ENCODE data around the gene DHFR2. TPM values are rescaled to one million over a fixed set of nuclear protein-coding genes. Genes with fewer than 3 reads are reported as not detected.

Gene DHFR2
- total RNA-seq, result 2.1 and 2.2 TPM in 2 replicates
- 0.48 and 0.65 TPM in 2 replicates for polyA plus RNA-seq
- 0.74 and 0.75 TPM in 2 replicates for polyA plus RNA-seq (2011; cell fraction: cytosol; rRNA removed)
- polyA plus RNA-seq (2011; cell fraction: nucleus; rRNA removed), result 0.82 and 1.0 TPM in 2 replicates
- 2.0 and 3.4 TPM in 2 replicates for polyA plus RNA-seq (2012)
- polyA minus RNA-seq, result 1.1 and 1.9 TPM in 2 replicates
- polyA minus RNA-seq (2011; cell fraction: cytosol; rRNA and poly(A)+ RNA removed), result 1.2 TPM
- polyA minus RNA-seq (2011; cell fraction: nucleus; rRNA and poly(A)+ RNA removed), result 0.77 and 1.1 TPM in 2 replicates
- percentile 58 among the genes with signal in this experiment for Bru-seq, nascent RNA
- BruChase-seq, experiment 1, labeled RNA remaining after a 6-hour chase, result percentile 61 among the genes with signal in this experiment
- BruChase-seq, experiment 2, labeled RNA remaining after a 2-hour chase, result percentile 58 among the genes with signal in this experiment
- long read RNA-seq, partial matches to known transcripts, result 0 of 5 reads
- long read RNA-seq, other reads (novel, unspliced or antisense), result 2 of 5 reads

DNA sequence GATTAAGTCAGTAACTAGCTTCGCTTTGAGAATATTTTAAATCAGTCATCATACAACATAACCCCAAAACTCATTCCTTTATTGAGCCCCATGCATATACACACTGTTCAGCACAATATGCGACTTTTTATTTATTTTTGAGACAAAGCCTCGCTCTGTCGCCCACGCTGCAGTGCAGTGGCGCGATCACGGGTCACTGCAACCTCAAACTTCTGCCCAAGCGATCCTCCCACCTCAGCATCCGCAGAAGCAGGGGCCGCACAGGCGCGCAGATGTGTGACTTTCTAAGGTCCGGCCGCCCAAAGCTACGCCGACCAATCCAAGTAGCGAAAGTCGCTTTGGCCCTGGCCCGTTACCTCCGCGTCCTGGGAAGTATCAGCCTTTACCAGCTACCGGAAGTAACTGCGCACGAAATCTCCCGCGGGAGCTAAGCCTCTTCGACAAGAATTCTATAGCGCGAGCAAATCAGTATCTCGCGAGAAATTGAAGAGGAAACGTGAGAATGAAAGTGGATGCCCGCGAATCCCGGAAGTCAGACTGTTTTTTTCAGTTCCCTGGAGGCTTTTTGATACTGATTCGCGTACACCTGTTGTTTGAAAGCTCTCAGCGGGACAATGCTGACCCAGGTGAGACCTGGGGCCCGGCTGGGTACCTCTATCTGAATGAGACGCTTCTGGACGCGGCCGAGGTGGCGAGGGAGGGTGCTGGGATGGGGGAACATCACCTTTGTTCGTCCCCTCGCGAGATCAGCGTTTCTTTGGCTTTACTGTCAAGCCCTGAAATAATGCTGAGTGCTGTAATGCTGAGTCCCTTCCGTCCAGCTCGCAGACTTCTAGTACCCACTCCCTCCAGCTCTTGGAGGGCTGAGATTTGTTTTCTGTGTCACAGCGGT is at the start of gene DHFR2, which contains the start of gene NSUN3:
DHFR2 (minus strand) TSS at position 404 of the 892 bp plus-strand sequence. CDS start 1,405 bp downstream, outside the sequence.
NSUN3 (plus strand) TSS at position 549 of the 892 bp plus-strand sequence; CDS start at position 615, 66 bp downstream.
- H3K36me3 ChIP-seq (ENCODE audit: control insufficient read depth in 2 of 2, extremely low read depth in 1 of 2, insufficient read depth in 2 of 2, low read length in 2 of 2), result peaks cover 0 to 2% of the 10 kb centered on the region in 2 experiments
- ChIA-PET POLR2A (interaction anchor here (0.9 to 1.3 kb wide), 4 partner anchors 34 to 90 kb away, joined by 3 to 4 read pairs (median 4); no protein-coding TSS in a partner anchor), CTCF (interaction anchor here (0.6 to 2.6 kb wide), 7 partner anchors 9 to 89 kb away, joined by 3 to 14 read pairs (median 4); partner anchors contain the start of genes ARL13B and PROS1)
- TSS peak; percentile 80 for BruUV-seq (replicated peaks)
- dilution Hi-C loops (cut with MboI; ENCODE audit: extremely low pct_ligation_motif_present, low sequenced_read_pairs), result no loop called here
- peaks cover 17% of the 10 kb centered on the region for H3K4me1 ChIP-seq (ENCODE audit: control insufficient read depth, extremely low read depth, insufficient read depth, low read length)
- no peaks in the 10 kb centered on the region for H3K9me1 ChIP-seq (replicated peaks; ENCODE audit: control insufficient read depth, extremely low read depth, insufficient read depth, low read length)
- DNase-seq (ENCODE audit: low read depth, low spot score) (peak; percentile 97), FAIRE-seq (peak; percentile 84)
- intact Hi-C loops (cut with micrococcal nuclease), result loop anchor here (1.0 to 10.0 kb wide), 4 partner anchors 58 to 158 kb away; partner anchors contain the start of genes ARL13B and PROS1
- H3K9ac ChIP-seq (replicated peaks; ENCODE audit: extremely low read depth, insufficient read depth, low read length), result peak within 1 kb of the TSS; percentile 99
- TF ChIP-seq JUN (IDR thresholded peaks at IDR 0.05; ENCODE audit: borderline replicate concordance, insufficient read depth, insufficient read length, low read depth) (no peak), POLR2AphosphoS5 (IDR thresholded peaks at IDR 0.05; ENCODE audit: insufficient read depth, low read depth, low read length) (peak; percentile 48), POLR2A (IDR thresholded peaks at IDR 0.05; ENCODE audit: low read depth, low read length) (peak; percentile 74), FOS (IDR thresholded peaks at IDR 0.05; ENCODE audit: borderline replicate concordance, insufficient read depth, low read length) (no peak), EZH2 (IDR thresholded peaks at IDR 0.05; ENCODE audit: borderline replicate concordance, low read depth, low read length, severe bottlenecking) (no peak), GATA2 (IDR thresholded peaks at IDR 0.05; ENCODE audit: insufficient read depth, insufficient read length, low read depth, low read length) (no peak), MYC (IDR thresholded peaks at IDR 0.05; ENCODE audit: low read depth, low read length) (no peak)
- TF ChIP-seq, protein P1, sequence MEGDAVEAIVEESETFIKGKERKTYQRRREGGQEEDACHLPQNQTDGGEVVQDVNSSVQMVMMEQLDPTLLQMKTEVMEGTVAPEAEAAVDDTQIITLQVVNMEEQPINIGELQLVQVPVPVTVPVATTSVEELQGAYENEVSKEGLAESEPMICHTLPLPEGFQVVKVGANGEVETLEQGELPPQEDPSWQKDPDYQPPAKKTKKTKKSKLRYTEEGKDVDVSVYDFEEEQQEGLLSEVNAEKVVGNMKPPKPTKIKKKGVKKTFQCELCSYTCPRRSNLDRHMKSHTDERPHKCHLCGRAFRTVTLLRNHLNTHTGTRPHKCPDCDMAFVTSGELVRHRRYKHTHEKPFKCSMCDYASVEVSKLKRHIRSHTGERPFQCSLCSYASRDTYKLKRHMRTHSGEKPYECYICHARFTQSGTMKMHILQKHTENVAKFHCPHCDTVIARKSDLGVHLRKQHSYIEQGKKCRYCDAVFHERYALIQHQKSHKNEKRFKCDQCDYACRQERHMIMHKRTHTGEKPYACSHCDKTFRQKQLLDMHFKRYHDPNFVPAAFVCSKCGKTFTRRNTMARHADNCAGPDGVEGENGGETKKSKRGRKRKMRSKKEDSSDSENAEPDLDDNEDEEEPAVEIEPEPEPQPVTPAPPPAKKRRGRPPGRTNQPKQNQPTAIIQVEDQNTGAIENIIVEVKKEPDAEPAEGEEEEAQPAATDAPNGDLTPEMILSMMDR (IDR thresholded peaks at IDR 0.05; ENCODE audit: extremely low read depth in 1 of 2, insufficient read depth in 1 of 2, low read depth in 1 of 2, low read length in 2 of 2), result no peak
- TF ChIP-seq, protein P2, sequence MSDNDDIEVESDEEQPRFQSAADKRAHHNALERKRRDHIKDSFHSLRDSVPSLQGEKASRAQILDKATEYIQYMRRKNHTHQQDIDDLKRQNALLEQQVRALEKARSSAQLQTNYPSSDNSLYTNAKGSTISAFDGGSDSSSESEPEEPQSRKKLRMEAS (IDR thresholded peaks at IDR 0.05; ENCODE audit: insufficient read depth, insufficient read length), result no peak
- no peaks in the 10 kb centered on the region for H3K27me3 ChIP-seq (ENCODE audit: control insufficient read depth in 2 of 2, insufficient read depth in 2 of 2, low read length in 2 of 2)
- H3K27ac ChIP-seq (ENCODE audit: insufficient read depth, low read depth, low read length), result peak within 1 kb of the TSS; percentile 92
- peak within 1 kb of the TSS; percentile 43 for H2AFZ ChIP-seq (ENCODE audit: low read depth, low read length)
- peak within 1 kb of the TSS; percentile 65 to 98 (median 88) for H3K4me3 ChIP-seq (replicated peaks in 1 of 3; ENCODE audit: insufficient read depth in 1 of 3, low read depth in 1 of 3, low read length in 3 of 3)
- H4K20me1 ChIP-seq (replicated peaks; ENCODE audit: control insufficient read depth, extremely low read depth, insufficient read depth, low read length), result no peaks in the 10 kb centered on the region
- peaks cover 10% of the 10 kb centered on the region for H3K79me2 ChIP-seq (ENCODE audit: control insufficient read depth, insufficient read depth, low read length)
- no peaks in the 10 kb centered on the region for H3K9me3 ChIP-seq (replicated peaks; ENCODE audit: control insufficient read depth, insufficient read depth, low read length)
- H3K4me2 ChIP-seq (ENCODE audit: insufficient read depth, low read length), result peak within 1 kb of the TSS; percentile 98
